HEK293 (cell line): Measurements from ENCODE around the gene NELFB.

Experiments used
- CTCF ChIA-PET: fragments of 350-600 bp; formaldehyde crosslinking; extraction: SDS; loops from one replicate; lab custom pipeline; 2021; ENCODE audit warnings: antibody characterized with exemption; lab: Yijun Ruan, JAX
- POLR2A ChIA-PET: fragments of 300-600 bp; formaldehyde crosslinking; extraction: SDS; loops from one replicate; lab custom pipeline; 2020; ENCODE audit warnings: antibody characterized with exemption, inconsistent platforms; lab: Yijun Ruan, JAX
- H3K27ac ChIP-seq: fragments of 200-500 bp; sonication (Bioruptor generic); 2 replicates; pipeline ENCODE4 v1.5.1; 2014; ENCODE audit warnings: low read depth, low read length, control low read depth, inconsistent platforms; ENCODE audit errors: extremely low read depth
- H3K36me3 ChIP-seq, 2 experiments: fragments of 200-500 bp in 1 of 2; sonication (Bioruptor generic) in 1 of 2; 1 replicate in 1 of 2; 2 replicates in 1 of 2; pipeline ENCODE4 v1.5.1; 2014 to 2017; ENCODE audit warnings: inconsistent platforms in 2 of 2, low read length in 2 of 2; ENCODE audit not compliant: control insufficient read depth in 2 of 2, insufficient read depth in 1 of 2
- H3K4me1 ChIP-seq: fragments of 200-500 bp; sonication (Bioruptor generic); 2 replicates; pipeline ENCODE4 v1.5.1; 2014; ENCODE audit warnings: mild to moderate bottlenecking, low read length, inconsistent platforms; ENCODE audit not compliant: control insufficient read depth, insufficient read depth
- H3K4me3 ChIP-seq: 2 replicates; pipeline ENCODE4 v1.5.1; 2011; ENCODE audit warnings: low read depth, mild to moderate bottlenecking, control low read depth, low read length, moderate library complexity
- H3K9me3 ChIP-seq: fragments of 200-500 bp; sonication (Bioruptor generic); 2 replicates; pipeline ENCODE4 v1.5.1; 2014; ENCODE audit warnings: low read depth, low read length, inconsistent platforms; ENCODE audit not compliant: control insufficient read depth, insufficient read depth
- GLI2 ChIP-seq: fragments of 450-650 bp; formaldehyde crosslinking; IDR thresholded peaks from 2 replicates; pipeline ENCODE4; 2017; ENCODE audit warnings: missing biosample characterization, missing genetic modification characterization, low read depth, borderline replicate concordance
- GLIS2 ChIP-seq: fragments of 450-650 bp; formaldehyde crosslinking; IDR thresholded peaks from 2 replicates; pipeline ENCODE4 v1.5.1; 2016; ENCODE audit warnings: missing biosample characterization, missing genetic modification characterization
- HOXA7 ChIP-seq: sonication (generic); formaldehyde crosslinking; IDR thresholded peaks from 2 replicates; pipeline ENCODE4 v1.8.1; 2022; ENCODE audit warnings: missing genetic modification reagents, borderline replicate concordance
- KLF1 ChIP-seq: fragments of 450-650 bp; formaldehyde crosslinking; IDR thresholded peaks from 2 replicates; pipeline ENCODE4 v1.5.1; 2016; ENCODE audit warnings: missing biosample characterization, missing genetic modification characterization
- KLF8 ChIP-seq: fragments of 450-650 bp; formaldehyde crosslinking; IDR thresholded peaks from 2 replicates; pipeline ENCODE4 v1.5.1; 2016; ENCODE audit warnings: missing biosample characterization, missing genetic modification characterization
- OSR2 ChIP-seq: fragments of 450-650 bp; formaldehyde crosslinking; IDR thresholded peaks from 2 replicates; pipeline ENCODE4 v1.5.1; 2016; ENCODE audit warnings: missing biosample characterization, missing genetic modification characterization
- REPIN1 ChIP-seq: fragments of 450-650 bp; formaldehyde crosslinking; IDR thresholded peaks from 2 replicates; pipeline ENCODE4 v1.5.1; 2017; ENCODE audit warnings: missing biosample characterization, missing genetic modification characterization, low read depth
- SCRT1 ChIP-seq: fragments of 450-650 bp; formaldehyde crosslinking; IDR thresholded peaks from 2 replicates; pipeline ENCODE4 v1.5.1; 2016; ENCODE audit warnings: missing biosample characterization, missing genetic modification characterization, borderline replicate concordance
- SCRT2 ChIP-seq: fragments of 450-650 bp; formaldehyde crosslinking; IDR thresholded peaks from 2 replicates; pipeline ENCODE4 v1.5.1; 2016; ENCODE audit warnings: missing biosample characterization, missing genetic modification characterization
- YY2 ChIP-seq: fragments of 450-650 bp; formaldehyde crosslinking; IDR thresholded peaks from 2 replicates; pipeline ENCODE4 v1.5.1; 2016; ENCODE audit warnings: missing biosample characterization, missing genetic modification characterization
- ZBTB17 ChIP-seq: fragments of 450-650 bp; formaldehyde crosslinking; IDR thresholded peaks from 2 replicates; pipeline ENCODE4 v1.5.1; 2016; ENCODE audit warnings: missing biosample characterization, missing genetic modification characterization
- ZFP3 ChIP-seq: fragments of 450-650 bp; formaldehyde crosslinking; IDR thresholded peaks from 2 replicates; pipeline ENCODE4 v1.5.1; 2016; ENCODE audit warnings: low read depth, missing biosample characterization, missing genetic modification characterization
- ZNF138 ChIP-seq: fragments of 450-650 bp; formaldehyde crosslinking; IDR thresholded peaks from 2 replicates; pipeline ENCODE4 v1.5.1; 2016; ENCODE audit warnings: missing biosample characterization, missing genetic modification characterization, borderline replicate concordance
- ZNF211 ChIP-seq: fragments of 450-650 bp; formaldehyde crosslinking; IDR thresholded peaks from 2 replicates; pipeline ENCODE4 v1.5.1; 2016; ENCODE audit warnings: low read depth, missing biosample characterization, missing genetic modification characterization
- ZNF391 ChIP-seq: fragments of 450-650 bp; formaldehyde crosslinking; IDR thresholded peaks from 2 replicates; pipeline ENCODE4 v1.5.1; 2016; ENCODE audit warnings: low read depth, missing biosample characterization, missing genetic modification characterization, borderline replicate concordance
- ZNF473 ChIP-seq: fragments of 450-650 bp; formaldehyde crosslinking; IDR thresholded peaks from 2 replicates; pipeline ENCODE4 v1.5.1; 2017; ENCODE audit warnings: missing biosample characterization, missing genetic modification characterization
- ZNF513 ChIP-seq: fragments of 450-650 bp; IDR thresholded peaks from 2 replicates; pipeline ENCODE4 v1.5.1; 2018; ENCODE audit warnings: missing biosample characterization, missing genetic modification characterization
- ZNF544 ChIP-seq: fragments of 450-650 bp; formaldehyde crosslinking; IDR thresholded peaks from 2 replicates; pipeline ENCODE4 v1.5.0; 2017; ENCODE audit warnings: missing biosample characterization, missing genetic modification characterization
- ZNF548 ChIP-seq: fragments of 450-650 bp; formaldehyde crosslinking; IDR thresholded peaks from 2 replicates; pipeline ENCODE4 v1.5.1; 2016; ENCODE audit warnings: missing biosample characterization, missing genetic modification characterization
- ZNF600 ChIP-seq: fragments of 450-650 bp; formaldehyde crosslinking; IDR thresholded peaks from 2 replicates; pipeline ENCODE4 v1.5.1; 2016; ENCODE audit warnings: missing biosample characterization, missing genetic modification characterization
- ZNF837 ChIP-seq: fragments of 450-650 bp; formaldehyde crosslinking; IDR thresholded peaks from 2 replicates; pipeline ENCODE4 v1.5.1; 2016; ENCODE audit warnings: missing biosample characterization, missing genetic modification characterization
- TF ChIP-seq, protein P1 (sequence below): fragments of 450-650 bp; formaldehyde crosslinking; IDR thresholded peaks from 2 replicates; pipeline ENCODE4 v1.5.1; 2016; ENCODE audit warnings: missing biosample characterization, missing genetic modification characterization
- TF ChIP-seq, protein P2 (sequence below): fragments of 450-650 bp; formaldehyde crosslinking; IDR thresholded peaks from 2 replicates; pipeline ENCODE4 v1.5.1; 2017; ENCODE audit warnings: missing biosample characterization, missing genetic modification characterization

NELFB gene

GRCh38 chr9:137234055-137234697 is 21.0 kb upstream of the NELFB start:
- H3K4me3 ChIP-seq = no peak overlapping the region
- peaks cover 0 to 7% of the 10 kb centered on the region in 2 experiments; a peak in 1 of 3 replicates for H3K36me3 ChIP-seq
- POLR2A ChIA-PET = interaction anchor here (0.8 to 1.0 kb wide), 2 partner anchors 9 to 58 kb away, joined by 3 read pairs; no protein-coding TSS in a partner anchor
- TF ChIP-seq ZNF473 (tag by site-specific recombination) (no peak), HOXA7 (CRISPR knock-in tag) (no peak), KLF1 (tag by site-specific recombination) (no peak), GLI2 (no peak), YY2 (tag by site-specific recombination) (no peak), KLF8 (tag by site-specific recombination) (no peak), ZBTB17 (tag by site-specific recombination) (no peak), ZNF211 (tag by site-specific recombination) (no peak), SCRT1 (tag by site-specific recombination) (no peak), ZFP3 (tag by site-specific recombination) (no peak), OSR2 (tag by site-specific recombination) (no peak), ZNF391 (tag by site-specific recombination) (no peak), ZNF837 (tag by site-specific recombination) (no peak)
- TF ChIP-seq, protein P1, sequence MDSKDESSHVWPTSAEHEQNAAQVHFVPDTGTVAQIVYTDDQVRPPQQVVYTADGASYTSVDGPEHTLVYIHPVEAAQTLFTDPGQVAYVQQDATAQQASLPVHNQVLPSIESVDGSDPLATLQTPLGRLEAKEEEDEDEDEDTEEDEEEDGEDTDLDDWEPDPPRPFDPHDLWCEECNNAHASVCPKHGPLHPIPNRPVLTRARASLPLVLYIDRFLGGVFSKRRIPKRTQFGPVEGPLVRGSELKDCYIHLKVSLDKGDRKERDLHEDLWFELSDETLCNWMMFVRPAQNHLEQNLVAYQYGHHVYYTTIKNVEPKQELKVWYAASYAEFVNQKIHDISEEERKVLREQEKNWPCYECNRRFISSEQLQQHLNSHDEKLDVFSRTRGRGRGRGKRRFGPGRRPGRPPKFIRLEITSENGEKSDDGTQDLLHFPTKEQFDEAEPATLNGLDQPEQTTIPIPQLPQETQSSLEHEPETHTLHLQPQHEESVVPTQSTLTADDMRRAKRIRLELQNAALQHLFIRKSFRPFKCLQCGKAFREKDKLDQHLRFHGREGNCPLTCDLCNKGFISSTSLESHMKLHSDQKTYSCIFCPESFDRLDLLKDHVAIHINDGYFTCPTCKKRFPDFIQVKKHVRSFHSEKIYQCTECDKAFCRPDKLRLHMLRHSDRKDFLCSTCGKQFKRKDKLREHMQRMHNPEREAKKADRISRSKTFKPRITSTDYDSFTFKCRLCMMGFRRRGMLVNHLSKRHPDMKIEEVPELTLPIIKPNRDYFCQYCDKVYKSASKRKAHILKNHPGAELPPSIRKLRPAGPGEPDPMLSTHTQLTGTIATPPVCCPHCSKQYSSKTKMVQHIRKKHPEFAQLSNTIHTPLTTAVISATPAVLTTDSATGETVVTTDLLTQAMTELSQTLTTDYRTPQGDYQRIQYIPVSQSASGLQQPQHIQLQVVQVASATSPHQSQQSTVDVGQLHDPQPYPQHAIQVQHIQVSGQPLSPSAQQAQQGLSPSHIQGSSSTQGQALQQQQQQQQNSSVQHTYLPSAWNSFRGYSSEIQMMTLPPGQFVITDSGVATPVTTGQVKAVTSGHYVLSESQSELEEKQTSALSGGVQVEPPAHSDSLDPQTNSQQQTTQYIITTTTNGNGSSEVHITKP (tag by site-specific recombination) = no peak
- TF ChIP-seq, protein P2, sequence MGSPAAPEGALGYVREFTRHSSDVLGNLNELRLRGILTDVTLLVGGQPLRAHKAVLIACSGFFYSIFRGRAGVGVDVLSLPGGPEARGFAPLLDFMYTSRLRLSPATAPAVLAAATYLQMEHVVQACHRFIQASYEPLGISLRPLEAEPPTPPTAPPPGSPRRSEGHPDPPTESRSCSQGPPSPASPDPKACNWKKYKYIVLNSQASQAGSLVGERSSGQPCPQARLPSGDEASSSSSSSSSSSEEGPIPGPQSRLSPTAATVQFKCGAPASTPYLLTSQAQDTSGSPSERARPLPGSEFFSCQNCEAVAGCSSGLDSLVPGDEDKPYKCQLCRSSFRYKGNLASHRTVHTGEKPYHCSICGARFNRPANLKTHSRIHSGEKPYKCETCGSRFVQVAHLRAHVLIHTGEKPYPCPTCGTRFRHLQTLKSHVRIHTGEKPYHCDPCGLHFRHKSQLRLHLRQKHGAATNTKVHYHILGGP (tag by site-specific recombination) = no peak
- CTCF ChIA-PET = interaction anchor here (0.6 to 3.4 kb wide), 9 partner anchors 9 to 205 kb away, joined by 3 to 16 read pairs (median 4); partner anchors contain the start of genes ANAPC2, CYSRT1, SSNA1 and STPG3
- peaks cover 3% of the 10 kb centered on the region; the same call in 1 of the 2 replicates for H3K4me1 ChIP-seq
- H3K9me3 ChIP-seq = no peaks in the 10 kb centered on the region
- H3K27ac ChIP-seq = no peak overlapping the region

- Histone ChIP-seq H3K4me1 (peaks cover 3% of the 10 kb centered on the region; the same call in 1 of the 2 replicates), H3K27ac (no peak overlapping the region), H3K4me3 (no peak overlapping the region), H3K9me3 (no peaks in the 10 kb centered on the region), H3K36me3 (peaks cover 0 to 7% of the 10 kb centered on the region in 2 experiments; a peak in 1 of 3 replicates)
- ChIA-PET CTCF (interaction anchor here (0.5 to 3.4 kb wide), 14 partner anchors 10 to 446 kb away, joined by 3 to 16 read pairs (median 4); partner anchors contain the start of genes ANAPC2, CYSRT1 and SSNA1), POLR2A (interaction anchor here (0.6 to 1.0 kb wide), 2 partner anchors 27 to 58 kb away, joined by 3 to 5 read pairs; no protein-coding TSS in a partner anchor)
- TF ChIP-seq ZNF600 (0 out of 2 replicates have a peak, but pooled peaks have one; percentile 23), ZNF544 (tag by site-specific recombination) (no peak), ZNF548 (no peak), GLIS2 (tag by site-specific recombination) (peak; percentile 34), ZNF138 (tag by site-specific recombination) (no peak), ZNF513 (tag by site-specific recombination) (no peak), REPIN1 (tag by site-specific recombination) (no peak), SCRT2 (peak; percentile 23; the same call in 1 of the 2 replicates)
These were observed 20.2 kb upstream of the NELFB start for GRCh38 chr9:137234758-137235423.
